Uterus (tissue), 4 donors: Measurements from ENCODE around the gene GRIN2C. TPM values are rescaled to one million over a fixed set of nuclear protein-coding genes. Genes with fewer than 3 reads are reported as not detected.

Experiments used
- DNase-seq, 2 donors: peaks; one replicate each; pipeline ENCODE4 v3.0.0-alpha.2; 2019 to 2020
- H3K27ac ChIP-seq, 2 donors: fragments of 200-600 bp; sonication (generic); 1 replicate in 1 of 2; 2 replicates in 1 of 2; pipeline ENCODE4 v1.5.1; 2016 to 2018
- H3K27me3 ChIP-seq, 2 donors: fragments of 200-600 bp; sonication (generic); one replicate each; pipeline ENCODE4 v1.5.1; 2018 to 2019; ENCODE audit warnings: control low read depth in 1 of 2
- H3K36me3 ChIP-seq, 2 donors: fragments of 200-600 bp; sonication (generic); one replicate each; pipeline ENCODE4 v1.5.1; 2019; ENCODE audit warnings: control low read depth in 1 of 2
- H3K4me1 ChIP-seq, 2 donors: fragments of 200-600 bp; sonication (generic); one replicate each; pipeline ENCODE4 v1.5.1; 2018 to 2019; ENCODE audit warnings: control low read depth in 1 of 2
- H3K4me3 ChIP-seq, 2 donors: fragments of 200-600 bp; sonication (generic); 1 replicate in 1 of 2; 2 replicates in 1 of 2; pipeline ENCODE4 v1.5.1; 2018 to 2019; ENCODE audit warnings: mild to moderate bottlenecking in 1 of 2
- H3K9me3 ChIP-seq, 2 donors: fragments of 200-600 bp; sonication (generic); one replicate each; pipeline ENCODE4 v1.5.1; 2019; ENCODE audit warnings: control low read depth in 1 of 2
- CTCF ChIP-seq, 4 experiments: fragments of 200-600 bp in 2 of 4; fragments of 450-650 bp in 2 of 4; sonication (generic) in 2 of 4; IDR thresholded peaks; one replicate each; pipeline ENCODE4 v1.5.1; 2016 to 2019; ENCODE audit warnings: antibody characterized with exemption in 4 of 4, mild to moderate bottlenecking in 2 of 4, moderate library complexity in 1 of 4
- POLR2A ChIP-seq, 2 donors: fragments of 450-650 bp; IDR thresholded peaks; one replicate each; pipeline ENCODE4 v1.6.1; 2016; ENCODE audit warnings: antibody characterized with exemption in 2 of 2, mild to moderate bottlenecking in 1 of 2, moderate library complexity in 1 of 2
- intact Hi-C: fragments of 100-400 bp; cut with DNase I; formaldehyde crosslinking; loops from one replicate; pipeline ENCODE4 v1.15.1; 2023; ENCODE audit warnings: low total_unique reads
- total RNA-seq, 4 donors: library from RNA; depleted of rRNA in 3 of 4; stranded (reverse); fragments of >200 nt in 3 of 4; gene quantifications; one replicate each; pipeline versions ENCODE4 v1.1.0 to v1.2.4, GENCODE V29; 2014 to 2023
- donor health status: DM: yes; HTN: yes; CAD: no.

Gene GRIN2C
- total RNA-seq, 4 donors from 2014 or later: 0.55 to 0.90 TPM; not detected in 2

GRCh38 chr17:74883241-74883745, 23.6 kb upstream of the GRIN2C start:
- no peaks in the 10 kb centered on the region for H3K27me3 ChIP-seq

GRCh38 chr17:74882517-74883240, 23.0 kb upstream of the GRIN2C start:
- Histone ChIP-seq H3K4me1 (no peaks in the 10 kb centered on the region), H3K27me3 (no peaks in the 10 kb centered on the region), H3K36me3 (no peaks in the 10 kb centered on the region), H3K9me3 (no peaks in the 10 kb centered on the region), H3K27ac (no peak overlapping the region), H3K4me3 (no peak overlapping the region)
- TF ChIP-seq CTCF (IDR thresholded peaks at IDR 0.05) (no peak), POLR2A (IDR thresholded peaks at IDR 0.05) (no peak)
- intact Hi-C loops: no loop called here
- no peak for DNase-seq

More at GRCh38 chr17:74883241-74883745, 23.6 kb upstream of the GRIN2C start:
- Histone ChIP-seq H3K9me3 (no peaks in the 10 kb centered on the region), H3K4me3 (no peak overlapping the region), H3K36me3 (no peaks in the 10 kb centered on the region), H3K27ac (no peak overlapping the region), H3K4me1 (no peaks in the 10 kb centered on the region)
- intact Hi-C loops: no loop called here
- TF ChIP-seq POLR2A (IDR thresholded peaks at IDR 0.05) (no peak), CTCF (IDR thresholded peaks at IDR 0.05) (no peak)
- DNase-seq: no peak

- Histone ChIP-seq H3K4me1 (no peaks in the 10 kb centered on the region), H3K36me3 (no peaks in the 10 kb centered on the region), H3K9me3 (no peaks in the 10 kb centered on the region), H3K27ac (no peak overlapping the region), H3K4me3 (no peak overlapping the region), H3K27me3 (no peaks in the 10 kb centered on the region)
- intact Hi-C loops: no loop called here
- DNase-seq: no peak
- TF ChIP-seq CTCF (IDR thresholded peaks at IDR 0.05) (no peak), POLR2A (IDR thresholded peaks at IDR 0.05) (no peak)
Measured at GRCh38 chr17:74881073-74881472, 21.4 kb upstream of the GRIN2C start.

GRCh38 chr17:74879308-74879707, 19.6 kb upstream of the GRIN2C start:
- TF ChIP-seq CTCF (IDR thresholded peaks at IDR 0.05) (no peak), POLR2A (IDR thresholded peaks at IDR 0.05) (no peak)
- H3K4me1 ChIP-seq: no peaks in the 10 kb centered on the region
- intact Hi-C loops: no loop called here
- no peak for DNase-seq
- no peaks in the 10 kb centered on the region for H3K27me3 ChIP-seq
- no peaks in the 10 kb centered on the region for H3K9me3 ChIP-seq
- H3K4me3 ChIP-seq: no peak overlapping the region
- no peak overlapping the region for H3K27ac ChIP-seq
- no peaks in the 10 kb centered on the region for H3K36me3 ChIP-seq

DNA sequence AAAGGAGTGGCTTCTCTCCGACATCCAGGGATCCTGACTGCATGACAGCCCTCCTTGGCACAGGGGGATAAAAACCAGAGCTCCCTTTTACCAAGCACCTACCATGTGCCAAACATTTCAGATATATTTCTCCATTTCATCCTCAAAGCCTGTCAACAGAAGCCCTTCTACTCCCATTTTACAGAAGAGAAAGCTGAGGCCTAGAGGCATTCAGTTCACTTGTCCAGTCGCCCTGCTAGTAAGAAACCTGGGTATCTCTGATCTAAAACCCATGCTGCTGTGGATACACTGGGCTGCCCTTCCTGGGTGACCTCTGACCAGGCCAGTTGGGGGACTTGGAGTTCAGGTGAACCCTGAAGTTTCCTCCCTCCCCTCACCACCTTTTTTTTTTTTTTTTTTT, 19.0 kb upstream of the GRIN2C start:
- H3K9me3 ChIP-seq: no peaks in the 10 kb centered on the region
- no peaks in the 10 kb centered on the region for H3K36me3 ChIP-seq
- no peaks in the 10 kb centered on the region for H3K27me3 ChIP-seq
- H3K27ac ChIP-seq: no peak overlapping the region
- no peak for DNase-seq
- H3K4me1 ChIP-seq: no peaks in the 10 kb centered on the region
- no peak for TF ChIP-seq POLR2A (IDR thresholded peaks at IDR 0.05)
- TF ChIP-seq CTCF (IDR thresholded peaks at IDR 0.05): no peak
- H3K4me3 ChIP-seq: no peak overlapping the region
- intact Hi-C loops: no loop called here
